T-helper 22 cell (primary cell): ENCODE data around the gene TTC4.

Source experiments
- DNase-seq: peaks from one replicate; pipeline ENCODE4 v3.0.0-alpha.2; 2020; ENCODE audit warnings: low read depth

TTC4 gene, protein sequence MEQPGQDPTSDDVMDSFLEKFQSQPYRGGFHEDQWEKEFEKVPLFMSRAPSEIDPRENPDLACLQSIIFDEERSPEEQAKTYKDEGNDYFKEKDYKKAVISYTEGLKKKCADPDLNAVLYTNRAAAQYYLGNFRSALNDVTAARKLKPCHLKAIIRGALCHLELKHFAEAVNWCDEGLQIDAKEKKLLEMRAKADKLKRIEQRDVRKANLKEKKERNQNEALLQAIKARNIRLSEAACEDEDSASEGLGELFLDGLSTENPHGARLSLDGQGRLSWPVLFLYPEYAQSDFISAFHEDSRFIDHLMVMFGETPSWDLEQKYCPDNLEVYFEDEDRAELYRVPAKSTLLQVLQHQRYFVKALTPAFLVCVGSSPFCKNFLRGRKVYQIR

DNA sequence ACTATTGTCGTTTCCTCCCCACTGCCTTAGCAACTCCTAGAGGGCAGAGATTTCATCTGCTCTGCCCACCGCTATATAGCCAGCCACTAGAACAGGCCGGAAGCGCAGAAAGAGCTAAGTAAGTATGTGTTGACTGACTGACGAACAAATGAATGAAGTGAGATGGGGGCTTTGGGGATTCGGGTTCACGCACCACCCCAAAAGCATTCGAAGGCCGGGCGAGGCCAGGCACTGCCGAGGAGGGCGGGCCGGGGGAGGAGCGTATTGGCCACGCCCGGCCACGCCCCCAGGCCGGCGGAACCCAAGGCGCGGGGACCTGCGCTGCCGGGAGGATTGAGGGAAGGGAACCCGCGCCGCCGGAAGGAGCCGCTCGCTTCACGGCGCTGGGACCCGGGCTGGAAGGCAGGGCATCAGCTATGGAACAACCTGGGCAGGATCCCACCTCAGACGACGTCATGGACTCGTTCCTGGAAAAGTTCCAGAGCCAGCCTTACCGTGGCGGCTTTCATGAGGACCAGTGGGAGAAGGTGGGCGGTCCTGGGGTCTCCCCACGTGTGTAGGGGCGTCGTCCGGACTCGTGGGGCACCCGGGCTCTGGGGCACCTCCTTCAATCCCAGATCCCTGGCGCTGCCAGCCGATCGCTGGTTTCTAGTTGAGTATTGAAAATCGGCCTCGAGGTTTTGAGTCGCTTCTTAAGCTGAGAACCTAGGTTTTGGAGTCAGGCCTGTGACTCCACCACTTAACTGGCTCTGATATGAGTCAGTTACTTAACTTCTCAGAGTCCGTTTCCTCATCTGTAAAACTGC lies at the start of gene TTC4:
TTC4 (plus strand) TSS at position 369 of the 806 bp plus-strand sequence; CDS start at position 417, 48 bp downstream.
- peak; percentile 63 for DNase-seq

DNA sequence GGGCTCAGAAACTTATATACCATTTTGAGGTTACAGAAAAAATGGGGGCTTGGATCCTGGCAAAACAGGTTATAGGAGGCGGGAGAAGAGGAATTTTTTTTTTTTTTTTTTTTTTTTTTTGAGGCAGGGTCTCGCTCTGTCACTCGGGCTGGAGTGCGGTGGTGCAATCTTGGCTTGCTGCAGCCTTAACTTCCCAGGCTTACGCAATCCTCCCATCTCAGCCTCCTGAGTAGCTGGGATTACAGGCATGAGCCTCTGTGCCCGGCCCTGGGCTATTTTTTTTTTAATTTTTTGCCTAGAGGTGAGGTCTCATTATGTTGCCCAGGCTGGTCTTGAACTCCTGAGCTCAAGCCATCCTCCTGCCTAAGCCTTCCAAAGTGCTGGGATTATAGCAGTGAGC lies 49.3 kb upstream of the TTC4 start:
- no peak for DNase-seq

DNA sequence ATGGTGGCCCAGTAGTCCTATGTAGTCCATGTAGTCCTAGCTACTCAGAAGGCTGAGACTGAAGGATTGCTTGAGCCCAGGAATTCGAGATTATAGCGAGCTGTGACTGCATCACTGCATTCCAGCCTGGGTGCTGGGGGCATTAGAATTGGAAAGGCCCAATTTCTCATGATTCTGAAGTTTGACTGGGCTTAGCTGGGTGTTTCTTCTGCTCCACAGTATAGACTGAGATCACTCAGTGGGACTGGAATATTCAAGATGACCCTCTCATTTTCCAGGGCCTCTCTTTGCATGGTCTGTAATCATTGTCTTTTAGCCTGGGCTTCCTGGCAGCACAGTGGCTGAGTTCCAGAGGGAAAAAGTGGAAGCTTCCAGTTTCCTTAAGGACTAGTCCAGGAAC lies 47.9 kb upstream of the TTC4 start:
- no peak for DNase-seq

DNA sequence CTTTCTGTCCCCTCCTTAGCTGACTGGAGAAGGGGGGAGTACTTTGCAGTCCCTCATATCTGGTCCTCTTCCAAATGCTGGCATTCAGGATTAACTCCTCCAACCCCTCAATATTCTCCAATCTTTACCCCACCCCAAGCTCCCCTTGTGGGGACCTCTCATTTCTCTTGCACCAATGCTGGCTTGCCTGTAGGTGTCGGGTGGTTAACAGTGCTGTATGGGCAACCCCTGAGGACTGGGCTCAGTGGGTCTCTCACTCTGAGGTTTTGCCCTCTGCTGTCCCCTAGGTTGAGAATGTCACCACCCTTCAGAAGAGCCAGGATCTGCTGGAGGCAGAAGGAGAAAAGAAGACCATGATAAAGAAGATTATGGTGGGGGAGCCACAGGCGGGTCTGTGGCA lies 47.1 kb upstream of the TTC4 start:
- no peak for DNase-seq

DNA sequence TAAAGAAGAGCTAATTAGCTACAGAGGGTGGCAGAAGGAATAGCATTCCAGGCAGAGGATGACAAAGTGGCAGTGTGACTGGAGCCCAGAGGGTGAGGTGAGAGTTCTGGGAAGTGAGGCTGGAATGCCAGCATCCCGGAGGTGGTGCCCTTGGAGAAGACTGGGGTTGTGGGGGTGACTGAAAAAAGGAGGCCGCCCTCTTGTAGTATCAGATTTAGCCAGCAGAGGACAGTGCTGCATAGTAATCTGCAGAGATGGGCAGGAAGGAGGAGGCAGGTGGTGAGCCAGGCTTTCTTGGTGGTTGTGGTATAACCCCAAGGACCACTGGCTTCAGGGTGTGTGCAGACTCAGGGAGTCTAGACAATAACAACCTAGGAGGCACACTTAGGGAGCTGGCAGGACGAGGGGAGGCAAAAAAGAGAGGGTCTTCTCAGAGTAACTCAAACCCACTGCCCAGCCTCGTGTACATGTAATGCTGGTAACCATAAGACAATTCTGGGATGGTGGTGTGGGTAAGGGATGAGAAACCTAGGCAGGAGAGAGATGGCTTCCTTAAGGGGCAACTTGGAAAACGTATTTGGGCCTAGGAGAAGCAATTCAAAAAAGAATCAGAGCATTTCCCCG lies 43.6 kb upstream of the TTC4 start:
- DNase-seq = peak; percentile 12

DNA sequence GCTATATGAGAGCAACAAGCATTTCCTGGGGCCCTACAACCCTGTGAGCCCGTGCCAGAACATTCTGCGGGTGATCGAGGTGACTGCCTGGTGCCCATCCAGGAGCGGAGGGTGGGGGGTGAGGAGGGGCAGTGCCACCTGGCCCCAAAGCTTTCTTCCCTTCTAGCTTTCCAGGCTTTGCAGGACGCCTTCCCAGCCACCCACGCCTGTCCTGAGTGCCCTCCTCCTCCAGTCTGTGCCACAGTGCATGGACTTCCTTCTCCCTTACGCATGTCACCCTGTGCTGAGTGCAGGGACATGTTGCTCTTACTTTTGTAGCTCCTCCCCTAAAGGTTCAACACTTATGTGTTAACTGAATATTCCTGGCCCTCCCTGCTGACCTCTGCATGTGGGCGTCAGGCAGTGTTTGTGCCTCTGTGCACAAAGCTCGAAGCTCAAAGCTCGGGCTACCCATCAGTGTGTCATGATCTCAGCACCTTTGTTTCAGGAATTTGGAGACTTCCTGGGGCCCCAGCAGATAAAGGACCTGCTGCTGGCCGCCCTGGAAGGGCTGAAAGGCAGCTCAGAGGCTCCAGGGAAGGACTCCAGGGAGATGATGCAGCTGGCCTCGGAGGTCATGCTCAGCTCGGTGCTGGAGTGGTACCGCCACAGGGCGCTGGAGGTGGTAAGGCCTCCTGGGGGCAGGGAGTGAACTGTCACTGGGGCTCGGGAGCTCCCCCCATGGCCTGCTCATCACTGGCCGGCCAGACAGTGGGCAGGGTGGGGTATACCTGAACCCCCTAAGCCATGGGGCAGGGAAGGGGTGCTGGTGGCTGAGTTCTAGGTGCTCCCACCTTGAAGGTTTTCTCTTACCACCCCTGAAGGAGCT lies 36.7 kb upstream of the TTC4 start:
- no peak for DNase-seq

DNA sequence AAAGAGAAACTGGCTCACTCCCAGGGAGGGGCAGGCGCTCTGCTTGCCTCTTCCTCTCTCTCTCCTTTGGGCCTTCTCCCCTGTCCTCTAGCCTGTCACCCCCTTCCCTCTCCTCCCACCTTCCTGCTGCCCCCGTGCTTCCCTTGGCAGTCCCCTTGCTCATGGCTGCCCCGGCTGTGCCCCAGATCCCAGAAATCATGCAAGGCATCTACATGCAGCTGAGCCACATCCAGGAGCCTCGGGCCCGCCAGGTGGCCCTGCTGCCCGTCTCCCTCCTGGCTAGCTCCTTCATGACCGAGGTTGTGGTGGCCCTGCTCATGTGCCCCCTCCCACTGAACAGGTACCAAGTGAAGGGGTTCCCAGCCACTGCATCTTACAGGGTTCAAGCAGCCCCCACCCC lies 36.0 kb upstream of the TTC4 start:
- DNase-seq = no peak

DNA sequence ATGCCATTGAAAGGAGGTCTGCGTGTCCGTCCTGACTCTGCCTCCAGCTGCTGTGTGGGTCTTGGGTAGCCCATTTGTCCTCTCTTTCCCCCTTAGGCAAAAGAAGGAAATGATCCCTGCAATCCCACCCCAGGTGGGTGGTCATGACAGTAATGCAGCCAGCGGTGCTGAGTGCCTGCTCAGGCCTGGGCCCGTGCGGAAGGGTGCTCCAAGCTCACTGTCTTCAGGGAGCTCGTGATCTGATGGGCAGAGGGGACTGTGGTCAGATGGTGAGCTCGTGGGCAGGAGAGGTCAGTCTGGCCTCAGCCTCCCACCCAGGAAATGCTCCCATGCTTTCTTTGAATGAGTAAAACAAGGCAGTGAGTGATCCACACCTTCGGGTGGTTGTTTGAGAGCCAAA lies 35.3 kb upstream of the TTC4 start:
- DNase-seq = no peak

DNA sequence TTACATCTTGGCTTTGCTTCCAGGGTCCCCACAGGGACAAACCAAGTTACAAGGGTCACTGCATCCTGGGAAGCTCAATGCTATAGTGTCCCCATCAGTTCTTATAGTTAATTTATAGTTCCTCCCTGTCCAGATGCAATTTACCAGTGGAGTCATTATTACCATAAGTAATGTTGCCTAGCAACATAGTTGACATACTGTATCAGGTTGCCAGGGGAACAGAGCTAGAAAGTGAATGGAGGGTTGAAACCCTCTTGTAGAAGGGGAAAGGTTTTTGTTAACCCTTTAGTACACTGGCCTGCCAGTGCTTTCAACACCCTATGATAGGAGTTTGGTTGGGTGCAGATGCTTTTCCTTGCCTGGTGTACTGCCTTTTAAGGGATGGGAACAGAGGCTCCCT lies 34.3 kb upstream of the TTC4 start:
- no peak for DNase-seq

DNA sequence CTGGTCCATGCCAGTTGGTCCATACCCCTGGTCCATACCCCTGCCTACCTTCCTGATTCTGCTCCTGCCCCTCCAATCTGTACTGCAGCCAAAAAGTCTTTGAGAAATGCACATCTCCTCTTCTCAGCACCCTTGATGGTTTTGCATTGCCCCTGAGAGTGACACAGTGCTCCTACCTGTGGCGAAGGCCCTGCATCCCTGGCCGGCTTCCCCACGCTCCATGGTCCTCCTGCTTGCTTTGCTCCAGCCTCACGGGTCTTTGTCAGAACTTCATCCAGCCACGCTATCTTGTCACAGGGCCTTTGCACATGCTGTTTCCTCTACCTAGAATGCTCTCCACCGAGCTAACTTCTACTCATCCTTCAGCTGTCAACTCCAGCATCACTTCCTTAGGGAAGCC lies 32.2 kb upstream of the TTC4 start:
- DNase-seq = no peak

DNA sequence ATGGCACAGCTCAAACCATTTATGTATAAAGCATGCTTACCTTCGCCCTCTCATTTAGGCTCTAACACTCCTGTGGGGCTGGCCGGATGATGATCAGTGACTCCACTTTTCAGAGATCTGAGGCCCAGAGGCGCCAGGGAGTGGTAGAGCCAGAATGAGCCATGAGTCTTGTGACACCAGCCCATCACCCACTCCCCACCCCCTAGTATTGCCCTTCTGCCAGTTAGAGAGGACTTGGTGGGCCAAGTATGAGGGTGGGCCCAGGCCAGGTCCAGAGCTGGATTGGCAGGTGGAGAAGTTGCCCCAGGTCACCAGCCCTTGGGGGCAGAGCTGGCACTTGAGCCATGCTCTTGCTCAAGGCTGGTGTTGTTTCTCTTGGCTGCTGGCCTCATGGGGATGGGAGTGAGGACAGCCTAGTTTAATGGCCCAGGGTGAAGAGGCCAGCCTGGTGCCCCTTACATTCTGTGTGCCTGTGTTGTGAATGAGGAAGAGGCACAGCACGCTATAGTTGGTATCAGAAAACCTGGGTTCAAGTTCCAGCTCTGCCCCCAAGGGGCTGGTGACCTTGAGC lies 30.2 kb upstream of the TTC4 start:
- DNase-seq = no peak

DNA sequence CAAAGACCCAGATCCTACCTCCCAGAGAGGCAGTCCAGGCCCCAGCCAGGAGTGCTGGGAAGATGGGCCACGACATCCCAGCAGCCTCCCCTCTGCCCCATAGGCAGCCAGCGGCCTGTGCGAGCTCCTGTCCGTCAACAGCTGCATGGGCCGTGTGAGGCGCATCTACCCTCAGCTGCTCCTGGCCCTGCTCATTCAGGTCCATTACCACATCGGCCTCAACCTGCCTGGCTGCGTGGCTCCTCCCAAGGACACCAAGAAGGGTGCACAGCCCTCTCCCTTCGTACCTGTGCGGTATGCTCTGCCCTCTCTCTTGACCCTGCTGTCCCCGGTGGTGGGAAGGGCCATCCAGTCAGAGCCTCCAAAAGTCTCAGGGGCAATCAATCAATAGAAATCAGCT lies 29.5 kb upstream of the TTC4 start:
- no peak for DNase-seq

DNA sequence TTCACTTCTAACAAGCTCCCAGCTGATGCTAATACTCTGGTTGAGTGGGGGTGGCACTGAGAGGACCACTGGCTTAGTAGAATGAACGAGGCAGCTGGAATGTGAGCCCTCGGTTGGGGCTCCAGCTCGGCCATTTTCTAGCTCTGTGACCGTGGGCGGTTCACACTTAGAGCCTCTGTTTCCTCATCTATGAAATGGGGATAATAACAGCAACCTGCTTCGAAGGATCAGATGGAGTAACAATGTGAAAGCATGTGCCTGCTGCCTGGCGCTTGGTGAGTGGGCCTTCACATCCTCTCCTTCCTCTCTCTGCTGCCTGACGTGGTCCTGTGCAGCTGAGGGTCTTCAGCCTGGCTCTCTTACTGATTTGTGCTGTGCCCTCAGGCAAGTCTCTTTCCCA lies 20.9 kb upstream of the TTC4 start:
- no peak for DNase-seq

DNA sequence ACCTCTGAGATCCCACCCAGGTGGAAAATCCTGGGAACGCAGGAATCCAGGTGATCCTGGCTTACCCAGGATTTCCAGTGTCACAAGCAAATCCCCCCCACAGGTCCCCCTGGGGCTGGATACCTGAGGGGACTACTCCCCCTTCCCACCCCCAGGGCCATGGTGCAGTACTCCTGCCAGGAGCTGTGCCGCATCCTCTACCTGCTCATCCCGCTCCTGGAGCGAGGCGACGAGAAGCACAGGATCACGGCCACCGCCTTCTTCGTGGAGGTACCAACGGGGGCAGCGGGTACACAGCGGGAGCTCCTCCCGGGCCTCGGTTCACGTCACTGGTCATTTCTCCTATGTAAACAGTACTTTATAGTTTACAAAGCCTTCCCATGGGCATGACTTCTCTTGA lies 20.4 kb upstream of the TTC4 start:
- no peak for DNase-seq

DNA sequence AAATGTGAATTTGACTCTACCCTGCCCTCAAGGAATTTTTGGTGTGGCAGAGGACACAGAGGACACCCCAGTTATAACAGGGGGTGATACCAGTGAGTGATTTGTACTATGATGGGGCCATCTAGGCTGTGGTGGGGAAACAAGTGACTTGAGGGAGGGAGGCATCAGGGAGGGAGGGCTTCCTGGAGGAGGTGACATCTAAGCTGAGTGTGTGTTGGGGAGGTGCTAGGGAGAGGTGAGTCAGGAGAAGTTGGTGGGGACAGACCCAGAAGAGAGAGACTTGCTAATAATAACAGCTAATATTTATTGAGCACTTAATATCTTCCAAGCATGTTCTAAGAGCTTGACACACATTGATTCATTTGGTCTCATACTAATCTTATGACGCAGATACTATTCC lies 19.9 kb upstream of the TTC4 start:
- no peak for DNase-seq

DNA sequence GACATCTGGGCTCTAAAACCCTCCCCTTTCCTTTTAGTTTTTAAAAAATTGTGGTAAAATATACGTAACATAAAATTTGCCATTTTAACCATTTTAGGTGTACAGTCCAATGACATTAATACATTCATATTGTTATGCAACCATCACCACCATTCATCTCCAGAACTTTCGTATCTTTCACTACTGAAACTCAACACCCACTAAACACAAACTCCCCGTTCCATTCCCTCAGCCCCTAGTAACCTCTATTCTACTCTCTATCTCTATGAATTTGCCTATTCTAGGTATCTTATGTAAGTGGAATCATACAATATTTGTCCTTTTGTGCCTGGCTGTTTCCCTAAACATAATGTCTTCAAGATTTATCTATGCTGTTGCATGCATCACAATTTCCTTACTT lies 19.4 kb upstream of the TTC4 start:
- DNase-seq = no peak

DNA sequence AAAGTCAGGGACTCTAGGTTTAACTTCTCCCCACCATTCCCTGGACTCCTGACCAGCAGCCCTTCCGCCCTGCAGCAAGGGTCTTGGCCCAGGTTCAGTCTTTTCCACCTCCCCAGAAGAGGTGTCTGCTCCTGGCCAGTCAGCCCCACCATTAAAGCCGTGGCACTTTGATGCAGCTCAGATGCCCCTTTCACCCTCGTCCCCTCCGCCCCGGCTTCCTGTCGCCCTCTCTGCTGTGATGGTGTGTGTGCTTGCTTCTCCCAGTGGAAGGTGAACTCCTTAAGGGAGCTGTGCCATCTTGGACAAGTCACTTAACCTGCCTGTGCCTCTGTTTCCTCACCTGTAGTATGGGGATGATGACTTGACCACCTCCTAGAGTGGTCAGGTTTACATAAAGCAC lies 17.8 kb upstream of the TTC4 start:
- no peak for DNase-seq

DNA sequence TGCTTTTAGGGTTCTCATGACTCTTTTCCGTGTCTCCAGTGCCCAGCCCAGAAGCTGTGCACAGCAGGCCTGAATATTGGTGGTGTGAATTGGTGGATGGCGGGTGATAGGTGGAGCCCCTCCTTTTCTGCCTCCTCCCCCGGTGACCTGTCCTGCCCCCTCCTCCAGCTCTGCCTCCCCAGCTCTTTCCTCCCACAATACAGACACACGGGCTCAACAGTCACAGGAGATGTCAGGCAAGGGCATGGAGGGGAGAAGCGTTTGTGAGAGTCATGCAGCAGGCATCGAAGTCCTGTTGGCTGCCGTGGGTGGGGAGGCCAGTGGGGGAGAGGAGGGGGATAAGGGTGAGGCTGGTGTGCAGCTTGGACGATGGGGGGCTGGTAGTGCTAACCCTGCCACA lies 17.3 kb upstream of the TTC4 start:
- DNase-seq = no peak

DNA sequence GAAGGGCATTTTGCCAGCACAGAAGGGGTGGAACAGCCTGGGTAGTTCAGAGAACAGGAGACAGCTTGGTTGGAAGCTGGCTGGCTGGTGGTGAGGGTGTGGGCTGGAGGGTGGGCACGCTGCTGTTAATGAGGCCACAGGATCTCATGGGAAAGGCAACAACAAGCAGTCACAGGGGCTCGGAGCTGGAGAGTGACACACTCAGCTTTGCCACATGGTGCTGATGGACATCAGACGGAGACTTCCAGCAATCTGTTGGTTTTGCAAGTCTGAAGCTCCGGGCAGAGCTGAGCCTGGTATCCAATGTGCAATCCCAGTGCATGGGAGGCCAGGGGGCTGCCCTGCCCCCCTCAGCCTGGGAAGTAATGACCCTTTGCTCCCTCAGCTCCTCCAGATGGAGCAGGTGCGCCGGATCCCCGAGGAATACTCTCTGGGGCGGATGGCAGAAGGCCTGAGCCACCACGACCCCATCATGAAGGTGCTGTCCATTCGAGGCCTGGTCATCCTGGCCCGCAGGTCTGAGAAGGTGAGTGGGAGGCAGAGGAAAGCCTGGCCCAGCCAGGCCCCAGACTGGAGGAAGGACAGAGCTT lies 15.6 kb upstream of the TTC4 start:
- DNase-seq = no peak

DNA sequence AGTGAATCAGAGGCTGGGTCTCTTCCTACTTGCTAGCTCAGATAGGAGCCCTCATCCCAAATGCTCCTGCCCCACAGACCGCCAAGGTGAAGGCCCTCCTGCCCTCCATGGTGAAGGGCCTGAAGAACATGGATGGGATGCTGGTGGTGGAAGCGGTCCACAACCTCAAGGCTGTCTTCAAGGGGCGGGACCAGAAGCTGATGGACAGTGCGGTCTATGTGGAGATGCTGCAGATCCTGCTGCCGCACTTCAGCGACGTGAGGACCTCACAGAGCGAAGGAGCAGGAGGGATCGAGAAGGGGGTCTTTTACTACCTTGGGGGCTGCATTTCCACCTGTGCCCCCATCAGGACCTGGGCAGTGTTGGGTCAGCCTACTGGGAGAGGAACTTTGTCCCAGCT lies 14.6 kb upstream of the TTC4 start:
- DNase-seq = no peak

DNA sequence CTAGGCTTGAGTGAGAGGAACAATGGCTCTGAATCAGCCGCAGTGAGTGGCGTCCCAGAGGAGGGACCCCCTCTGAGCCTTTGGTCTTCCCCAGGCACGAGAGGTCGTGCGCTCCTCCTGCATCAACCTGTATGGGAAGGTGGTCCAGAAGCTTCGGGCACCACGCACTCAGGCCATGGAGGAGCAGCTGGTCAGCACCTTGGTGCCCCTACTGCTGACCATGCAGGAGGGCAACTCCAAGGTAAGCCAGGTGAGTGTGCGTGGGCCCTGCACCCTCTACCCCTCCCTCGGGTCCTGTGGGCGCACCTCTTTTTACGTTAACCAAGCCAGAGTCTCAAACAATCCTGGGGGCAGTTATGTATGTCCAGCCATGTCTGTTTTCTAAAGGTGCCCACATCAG lies 13.7 kb upstream of the TTC4 start:
- DNase-seq = no peak
